GM19468 (cell line): ENCODE data around the gene STOX1.
"Not testable (repeated sequence)": the region's sequence is repeated elsewhere in the genome, so short reads cannot be mapped to it uniquely, and the experiment has no call there.

ENCODE experiments used
- ATAC-seq: cut with Tn5 transposase; IDR thresholded peaks from one replicate; pipeline ENCODE4 v1.9.1; 2021; ENCODE audit warnings: mild to moderate bottlenecking, moderate library complexity, moderate number of reproducible peaks; ENCODE audit not compliant: unreplicated experiment; ENCODE audit errors: extremely low read depth

Gene STOX1

GRCh38 chr10:68877482-68878110, 50.3 kb downstream of the STOX1 start:
- ATAC-seq, result no peak

- no peak for ATAC-seq
Observed at GRCh38 chr10:68878496-68878895, 51.2 kb downstream of the STOX1 start.

- no peak for ATAC-seq
Observed at GRCh38 chr10:68879628-68880027, 52.3 kb downstream of the STOX1 start.

GRCh38 chr10:68880181-68880580, 52.9 kb downstream of the STOX1 start:
- ATAC-seq, result no peak

- ATAC-seq, result no peak
Observed at GRCh38 chr10:68895041-68895440, 67.7 kb downstream of the STOX1 start.

- ATAC-seq, result no peak
Observed at GRCh38 chr10:68897336-68897741, 70.0 kb downstream of the STOX1 start.

GRCh38 chr10:68899186-68899745, 71.9 kb downstream of the STOX1 start:
- no peak for ATAC-seq

GRCh38 chr10:68900427-68901104, 73.2 kb downstream of the STOX1 start:
- ATAC-seq, result no peak

- ATAC-seq, result peak; percentile 93
Observed at GRCh38 chr10:68901105-68901927, 74.0 kb downstream of the STOX1 start, which contains the start of gene DDX50. Gene DDX50, plus strand, starts transcription at chr10:68901315. Its CDS starts 70 bp downstream, at chr10:68901385.

GRCh38 chr10:68902382-68902781, 75.1 kb downstream of the STOX1 start:
- no peak for ATAC-seq

- ATAC-seq, result no peak
Observed at GRCh38 chr10:68924593-68924992, 97.3 kb downstream of the STOX1 start.

GRCh38 chr10:68925489-68925888, 98.2 kb downstream of the STOX1 start:
- no peak for ATAC-seq

GRCh38 chr10:68929157-68929556, 101.8 kb downstream of the STOX1 start:
- not testable (repeated sequence) for ATAC-seq

- ATAC-seq, result not testable (repeated sequence)
Observed at GRCh38 chr10:68929888-68930287, 102.6 kb downstream of the STOX1 start.

- not testable (repeated sequence) for ATAC-seq
Observed at GRCh38 chr10:68932860-68933259, 105.5 kb downstream of the STOX1 start.

GRCh38 chr10:68934994-68935393, 107.7 kb downstream of the STOX1 start:
- no peak for ATAC-seq

GRCh38 chr10:68938117-68938516, 110.8 kb downstream of the STOX1 start:
- ATAC-seq, result no peak

- no peak for ATAC-seq
Observed at GRCh38 chr10:68938884-68939283, 111.6 kb downstream of the STOX1 start.

GRCh38 chr10:68940917-68941316, 113.6 kb downstream of the STOX1 start:
- not testable (repeated sequence) for ATAC-seq
